C4-2B (cell line): ENCODE data around the gene TPCN1.

ENCODE experiments used
- H3K27ac ChIP-seq: fragments of 450-650 bp; 2 replicates; pipeline ENCODE4 v1.5.1; 2017
- ZFX ChIP-seq: fragments of 450-650 bp; IDR thresholded peaks from 2 replicates; pipeline ENCODE4 v1.6.1; 2017
- TF ChIP-seq, protein P1 (sequence below): fragments of 450-650 bp; conservative IDR thresholded peaks from 2 replicates; pipeline ENCODE4 v1.5.1; 2017; ENCODE audit warnings: mild to moderate bottlenecking

The TPCN1 gene

GRCh38 chr12:113221181-113221996, at the start of gene TPCN1:
TSS of gene TPCN1 (plus strand) at chr12:113221464. CDS start at chr12:113226853, 5,389 bp downstream.
- peak; percentile 46; the same call in 1 of the 2 replicates for TF ChIP-seq ZFX
- TF ChIP-seq, protein P1, sequence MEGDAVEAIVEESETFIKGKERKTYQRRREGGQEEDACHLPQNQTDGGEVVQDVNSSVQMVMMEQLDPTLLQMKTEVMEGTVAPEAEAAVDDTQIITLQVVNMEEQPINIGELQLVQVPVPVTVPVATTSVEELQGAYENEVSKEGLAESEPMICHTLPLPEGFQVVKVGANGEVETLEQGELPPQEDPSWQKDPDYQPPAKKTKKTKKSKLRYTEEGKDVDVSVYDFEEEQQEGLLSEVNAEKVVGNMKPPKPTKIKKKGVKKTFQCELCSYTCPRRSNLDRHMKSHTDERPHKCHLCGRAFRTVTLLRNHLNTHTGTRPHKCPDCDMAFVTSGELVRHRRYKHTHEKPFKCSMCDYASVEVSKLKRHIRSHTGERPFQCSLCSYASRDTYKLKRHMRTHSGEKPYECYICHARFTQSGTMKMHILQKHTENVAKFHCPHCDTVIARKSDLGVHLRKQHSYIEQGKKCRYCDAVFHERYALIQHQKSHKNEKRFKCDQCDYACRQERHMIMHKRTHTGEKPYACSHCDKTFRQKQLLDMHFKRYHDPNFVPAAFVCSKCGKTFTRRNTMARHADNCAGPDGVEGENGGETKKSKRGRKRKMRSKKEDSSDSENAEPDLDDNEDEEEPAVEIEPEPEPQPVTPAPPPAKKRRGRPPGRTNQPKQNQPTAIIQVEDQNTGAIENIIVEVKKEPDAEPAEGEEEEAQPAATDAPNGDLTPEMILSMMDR: no peak
- H3K27ac ChIP-seq: peak within 1 kb of the TSS; percentile 87

GRCh38 chr12:113171543-113171942, 49.7 kb upstream of the TPCN1 start:
- H3K27ac ChIP-seq: no peak overlapping the region
- TF ChIP-seq, protein P1: no peak
- TF ChIP-seq ZFX: no peak

- TF ChIP-seq, protein P1: no peak
- TF ChIP-seq ZFX: no peak
- no peak overlapping the region for H3K27ac ChIP-seq
Observed at GRCh38 chr12:113172185-113172584, 49.1 kb upstream of the TPCN1 start.

- H3K27ac ChIP-seq: no peak overlapping the region
- TF ChIP-seq, protein P1: no peak
- TF ChIP-seq ZFX: no peak
Observed at GRCh38 chr12:113173081-113173698, 48.1 kb upstream of the TPCN1 start.

DNA sequence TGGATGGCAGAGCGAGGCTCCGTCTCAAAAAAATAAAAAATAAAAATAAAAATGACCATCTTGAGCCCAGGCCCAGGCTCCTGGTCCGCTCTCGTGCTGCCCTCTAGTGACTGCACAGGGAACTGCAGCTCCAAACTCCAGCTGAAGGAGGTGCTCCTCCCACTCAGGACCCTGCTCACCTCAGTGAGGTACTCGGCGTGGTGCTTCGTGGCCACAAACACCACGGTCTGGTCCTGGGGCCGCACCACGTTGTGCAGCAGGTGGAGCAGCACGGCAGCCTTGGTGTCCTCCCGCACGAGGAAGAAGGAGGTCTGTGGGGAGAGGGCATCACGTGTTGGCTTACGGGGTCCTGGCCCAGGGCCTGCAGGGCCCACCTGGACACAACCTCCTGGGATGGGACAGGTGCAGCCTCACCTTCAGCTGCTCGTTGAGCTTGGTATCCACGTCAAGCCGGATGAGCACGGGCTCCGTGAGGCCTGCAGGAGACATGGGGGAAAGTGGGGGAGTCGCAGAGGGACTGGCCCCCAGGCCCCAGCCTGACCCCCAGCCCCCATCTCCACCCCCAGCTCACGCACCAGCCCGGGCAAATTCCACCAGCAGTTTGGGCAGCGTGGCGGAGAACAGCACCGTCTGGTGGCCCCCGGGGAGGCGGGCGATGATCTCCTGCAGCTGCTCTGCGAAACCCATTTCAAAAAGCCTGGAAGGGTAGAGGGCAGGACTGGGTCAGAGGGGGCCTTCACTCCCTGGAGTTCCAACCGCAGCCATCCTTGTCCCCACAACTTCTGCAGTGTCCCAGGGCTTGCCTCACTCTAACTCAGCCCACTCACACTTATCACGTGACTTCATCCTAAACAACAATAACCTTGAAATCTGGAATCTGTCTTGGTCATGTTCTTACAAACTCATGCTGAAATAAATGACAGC, 46.5 kb upstream of the TPCN1 start:
- no peak overlapping the region for H3K27ac ChIP-seq
- no peak for TF ChIP-seq ZFX
- TF ChIP-seq, protein P1: peak; percentile 96

GRCh38 chr12:113179023-113179422, 42.2 kb upstream of the TPCN1 start:
- no peak for TF ChIP-seq ZFX
- TF ChIP-seq, protein P1: no peak
- H3K27ac ChIP-seq: no peak overlapping the region
